Osteoblast (primary cell): ENCODE data around the gene SMIM24. TPM values are rescaled to one million over a fixed set of nuclear protein-coding genes. Genes with fewer than 3 reads are reported as not detected.

ENCODE experiments used
- DNase-seq: peaks from one replicate; pipeline ENCODE4 v3.0.0; 2011; ENCODE audit warnings: low spot score, mixed read lengths; ENCODE audit not compliant: insufficient read length; ENCODE audit errors: missing footprints
- H2AFZ ChIP-seq: 2 replicates; pipeline ENCODE4 v1.6.0; 2011; ENCODE audit warnings: mild to moderate bottlenecking, low read length
- H3K27ac ChIP-seq: 2 replicates; pipeline ENCODE4 v1.5.1; 2011; ENCODE audit warnings: mild to moderate bottlenecking, low read depth, low read length, moderate library complexity
- H3K27me3 ChIP-seq: 2 replicates; pipeline ENCODE4 v1.6.0; 2012; ENCODE audit warnings: mild to moderate bottlenecking, control low read depth, inconsistent platforms, low read length, moderate library complexity; ENCODE audit not compliant: insufficient read depth
- H3K36me3 ChIP-seq: 2 replicates; pipeline ENCODE4 v1.5.1; 2011; ENCODE audit warnings: mild to moderate bottlenecking, low read length, control low read depth, moderate library complexity; ENCODE audit not compliant: insufficient read depth
- H3K4me1 ChIP-seq: 2 replicates; pipeline ENCODE4 v1.5.1; 2011; ENCODE audit warnings: mild to moderate bottlenecking, low read length, control low read depth, moderate library complexity; ENCODE audit not compliant: insufficient read depth
- H3K4me2 ChIP-seq: 2 replicates; pipeline ENCODE4 v1.6.0; 2011; ENCODE audit warnings: mild to moderate bottlenecking, low read length; ENCODE audit not compliant: insufficient read depth
- H3K4me3 ChIP-seq: fragments of 200-600 bp; sonication (generic); 3 replicates; pipeline ENCODE4 v1.5.1; 2012; ENCODE audit warnings: mild to moderate bottlenecking, low read length, inconsistent platforms; ENCODE audit not compliant: insufficient read depth
- H3K79me2 ChIP-seq: 2 replicates; pipeline ENCODE4 v1.6.0; 2012; ENCODE audit warnings: mild to moderate bottlenecking, low read length, control low read depth, inconsistent platforms; ENCODE audit not compliant: insufficient read depth
- H3K9me3 ChIP-seq: 2 replicates; pipeline ENCODE4 v1.5.1; 2011; ENCODE audit warnings: low read depth, low read length, control low read depth
- H4K20me1 ChIP-seq: 2 replicates; pipeline ENCODE4 v1.6.0; 2012; ENCODE audit warnings: mild to moderate bottlenecking, low read length, control low read depth; ENCODE audit not compliant: insufficient read depth
- total RNA-seq: library from RNA; depleted of rRNA; stranded (reverse); fragments of >200 nt; gene quantifications from 2 replicates; pipeline ENCODE4 v1.2.3, GENCODE V29; 2012
- TF ChIP-seq, protein P1 (sequence below): IDR thresholded peaks from 2 replicates; pipeline ENCODE4 v1.5.1; 2011; ENCODE audit warnings: mild to moderate bottlenecking, low read depth, low read length, moderate library complexity; ENCODE audit errors: extremely low read depth

Gene SMIM24
- total RNA-seq, 1 donor = not detected

- Histone ChIP-seq H3K4me2 (no peak overlapping the region), H2AFZ (no peak overlapping the region), H4K20me1 (peaks cover 55% of the 10 kb centered on the region), H3K4me3 (no peak overlapping the region), H3K27me3 (no peaks in the 10 kb centered on the region), H3K9me3 (no peaks in the 10 kb centered on the region), H3K27ac (peak overlapping the region; percentile 93), H3K36me3 (peaks cover 47% of the 10 kb centered on the region), H3K4me1 (peaks cover 33% of the 10 kb centered on the region), H3K79me2 (peaks cover 77% of the 10 kb centered on the region)
- peak; percentile 91 for DNase-seq
- TF ChIP-seq, protein P1, sequence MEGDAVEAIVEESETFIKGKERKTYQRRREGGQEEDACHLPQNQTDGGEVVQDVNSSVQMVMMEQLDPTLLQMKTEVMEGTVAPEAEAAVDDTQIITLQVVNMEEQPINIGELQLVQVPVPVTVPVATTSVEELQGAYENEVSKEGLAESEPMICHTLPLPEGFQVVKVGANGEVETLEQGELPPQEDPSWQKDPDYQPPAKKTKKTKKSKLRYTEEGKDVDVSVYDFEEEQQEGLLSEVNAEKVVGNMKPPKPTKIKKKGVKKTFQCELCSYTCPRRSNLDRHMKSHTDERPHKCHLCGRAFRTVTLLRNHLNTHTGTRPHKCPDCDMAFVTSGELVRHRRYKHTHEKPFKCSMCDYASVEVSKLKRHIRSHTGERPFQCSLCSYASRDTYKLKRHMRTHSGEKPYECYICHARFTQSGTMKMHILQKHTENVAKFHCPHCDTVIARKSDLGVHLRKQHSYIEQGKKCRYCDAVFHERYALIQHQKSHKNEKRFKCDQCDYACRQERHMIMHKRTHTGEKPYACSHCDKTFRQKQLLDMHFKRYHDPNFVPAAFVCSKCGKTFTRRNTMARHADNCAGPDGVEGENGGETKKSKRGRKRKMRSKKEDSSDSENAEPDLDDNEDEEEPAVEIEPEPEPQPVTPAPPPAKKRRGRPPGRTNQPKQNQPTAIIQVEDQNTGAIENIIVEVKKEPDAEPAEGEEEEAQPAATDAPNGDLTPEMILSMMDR = no peak
These were observed 22.6 kb downstream of the SMIM24 start for GRCh38 chr19:3457528-3458228.

GRCh38 chr19:3456925-3457527 is 23.3 kb downstream of the SMIM24 start:
- peak overlapping the region; percentile 93 for H3K27ac ChIP-seq

GRCh38 chr19:3455960-3456601 is 24.2 kb downstream of the SMIM24 start:
- H3K27ac ChIP-seq = no peak overlapping the region
- H3K9me3 ChIP-seq = no peaks in the 10 kb centered on the region
- H3K79me2 ChIP-seq = peaks cover 81% of the 10 kb centered on the region
- no peaks in the 10 kb centered on the region for H3K27me3 ChIP-seq
- no peak overlapping the region for H3K4me3 ChIP-seq
- H3K36me3 ChIP-seq = peaks cover 50% of the 10 kb centered on the region
- H3K4me1 ChIP-seq = peaks cover 39% of the 10 kb centered on the region
- H3K4me2 ChIP-seq = no peak overlapping the region
- H2AFZ ChIP-seq = no peak overlapping the region
- peaks cover 55% of the 10 kb centered on the region for H4K20me1 ChIP-seq
- no peak for DNase-seq
- TF ChIP-seq, protein P1 = no peak

More at GRCh38 chr19:3456925-3457527, 23.3 kb downstream of the SMIM24 start:
- H4K20me1 ChIP-seq = peaks cover 55% of the 10 kb centered on the region
- H3K9me3 ChIP-seq = no peaks in the 10 kb centered on the region
- no peaks in the 10 kb centered on the region for H3K27me3 ChIP-seq
- H3K36me3 ChIP-seq = peaks cover 49% of the 10 kb centered on the region
- DNase-seq = peak; percentile 63
- no peak overlapping the region for H3K4me2 ChIP-seq
- H2AFZ ChIP-seq = no peak overlapping the region
- TF ChIP-seq, protein P1 = no peak
- H3K79me2 ChIP-seq = peaks cover 81% of the 10 kb centered on the region
- H3K4me1 ChIP-seq = peaks cover 33% of the 10 kb centered on the region
- no peak overlapping the region for H3K4me3 ChIP-seq
